Measurements from ENCODE around the gene ERC2.

Gene ERC2

GRCh38 chr3:55742832-55743136 is 725.5 kb downstream of the ERC2 start:
- H3K4me1 ChIP-seq (ENCODE audit: insufficient read depth, low read length), result peaks cover 6% of the 10 kb centered on the region; the same call in 1 of the 2 replicates

GRCh38 chr3:55742022-55742831 is 726.0 kb downstream of the ERC2 start:
- Histone ChIP-seq H3K36me3 (ENCODE audit: insufficient read depth, low read length) (no peaks in the 10 kb centered on the region), H3K4me1 (ENCODE audit: insufficient read depth, low read length) (peaks cover 6% of the 10 kb centered on the region; the same call in 1 of the 2 replicates), H3K9me3 (ENCODE audit: control insufficient read depth, insufficient read depth, low read length) (no peaks in the 10 kb centered on the region), H3K9ac (ENCODE audit: low read depth, low read length) (no peak overlapping the region)

More at GRCh38 chr3:55742832-55743136, 725.5 kb downstream of the ERC2 start:
- Histone ChIP-seq H3K36me3 (ENCODE audit: insufficient read depth, low read length) (no peaks in the 10 kb centered on the region), H3K9me3 (ENCODE audit: control insufficient read depth, insufficient read depth, low read length) (no peaks in the 10 kb centered on the region), H3K9ac (ENCODE audit: low read depth, low read length) (no peak overlapping the region)

- Histone ChIP-seq H3K4me1 (ENCODE audit: insufficient read depth, low read length) (peaks cover 3% of the 10 kb centered on the region; the same call in 1 of the 2 replicates), H3K9ac (ENCODE audit: low read depth, low read length) (no peak overlapping the region)
Measured at GRCh38 chr3:55737186-55737585, 731.1 kb downstream of the ERC2 start.

GRCh38 chr3:55735976-55736375 is 732.3 kb downstream of the ERC2 start:
- Histone ChIP-seq H3K9me3 (ENCODE audit: control insufficient read depth, insufficient read depth, low read length) (no peaks in the 10 kb centered on the region), H3K4me1 (ENCODE audit: insufficient read depth, low read length) (no peaks in the 10 kb centered on the region), H3K36me3 (ENCODE audit: insufficient read depth, low read length) (no peaks in the 10 kb centered on the region; the same call in 1 of the 2 replicates), H3K9ac (ENCODE audit: low read depth, low read length) (no peak overlapping the region)

More at GRCh38 chr3:55737186-55737585, 731.1 kb downstream of the ERC2 start:
- Histone ChIP-seq H3K36me3 (ENCODE audit: insufficient read depth, low read length) (no peaks in the 10 kb centered on the region; the same call in 1 of the 2 replicates), H3K9me3 (ENCODE audit: control insufficient read depth, insufficient read depth, low read length) (no peaks in the 10 kb centered on the region)

GRCh38 chr3:55731741-55732140 is 736.5 kb downstream of the ERC2 start:
- Histone ChIP-seq H3K9ac (ENCODE audit: low read depth, low read length) (no peak overlapping the region), H3K9me3 (ENCODE audit: control insufficient read depth, insufficient read depth, low read length) (no peaks in the 10 kb centered on the region), H3K36me3 (ENCODE audit: insufficient read depth, low read length) (no peaks in the 10 kb centered on the region; the same call in 1 of the 2 replicates), H3K4me1 (ENCODE audit: insufficient read depth, low read length) (no peaks in the 10 kb centered on the region)

- no peak overlapping the region for H3K9ac ChIP-seq (ENCODE audit: low read depth, low read length)
Measured at GRCh38 chr3:55729546-55729945, 738.7 kb downstream of the ERC2 start.

GRCh38 chr3:55728461-55729100 is 739.7 kb downstream of the ERC2 start:
- no peaks in the 10 kb centered on the region for H3K4me1 ChIP-seq (ENCODE audit: insufficient read depth, low read length)
- no peaks in the 10 kb centered on the region; the same call in 1 of the 2 replicates for H3K36me3 ChIP-seq (ENCODE audit: insufficient read depth, low read length)

More at GRCh38 chr3:55729546-55729945, 738.7 kb downstream of the ERC2 start:
- H3K36me3 ChIP-seq (ENCODE audit: insufficient read depth, low read length), result no peaks in the 10 kb centered on the region; the same call in 1 of the 2 replicates
- H3K4me1 ChIP-seq (ENCODE audit: insufficient read depth, low read length), result no peaks in the 10 kb centered on the region
- no peaks in the 10 kb centered on the region for H3K9me3 ChIP-seq (ENCODE audit: control insufficient read depth, insufficient read depth, low read length)

GRCh38 chr3:55726501-55726775 is 741.8 kb downstream of the ERC2 start:
- Histone ChIP-seq H3K36me3 (ENCODE audit: insufficient read depth, low read length) (no peaks in the 10 kb centered on the region), H3K9ac (ENCODE audit: low read depth, low read length) (no peak overlapping the region), H3K9me3 (ENCODE audit: control insufficient read depth, insufficient read depth, low read length) (no peaks in the 10 kb centered on the region), H3K4me1 (ENCODE audit: insufficient read depth, low read length) (no peaks in the 10 kb centered on the region)

More at GRCh38 chr3:55728461-55729100, 739.7 kb downstream of the ERC2 start:
- no peak overlapping the region for H3K9ac ChIP-seq (ENCODE audit: low read depth, low read length)
- H3K9me3 ChIP-seq (ENCODE audit: control insufficient read depth, insufficient read depth, low read length), result no peaks in the 10 kb centered on the region

GRCh38 chr3:55725681-55726500 is 742.4 kb downstream of the ERC2 start:
- H3K4me1 ChIP-seq (ENCODE audit: insufficient read depth, low read length), result no peaks in the 10 kb centered on the region
- H3K9me3 ChIP-seq (ENCODE audit: control insufficient read depth, insufficient read depth, low read length), result no peaks in the 10 kb centered on the region
- H3K36me3 ChIP-seq (ENCODE audit: insufficient read depth, low read length), result no peaks in the 10 kb centered on the region
- H3K9ac ChIP-seq (ENCODE audit: low read depth, low read length), result no peak overlapping the region

- Histone ChIP-seq H3K9me3 (ENCODE audit: control insufficient read depth, insufficient read depth, low read length) (no peaks in the 10 kb centered on the region), H3K9ac (ENCODE audit: low read depth, low read length) (no peak overlapping the region), H3K4me1 (ENCODE audit: insufficient read depth, low read length) (no peaks in the 10 kb centered on the region), H3K36me3 (ENCODE audit: insufficient read depth, low read length) (no peaks in the 10 kb centered on the region)
Measured at GRCh38 chr3:55724821-55725220, 743.4 kb downstream of the ERC2 start.

GRCh38 chr3:55724407-55724784 is 743.9 kb downstream of the ERC2 start:
- no peak overlapping the region for H3K9ac ChIP-seq (ENCODE audit: low read depth, low read length)
- H3K4me1 ChIP-seq (ENCODE audit: insufficient read depth, low read length), result no peaks in the 10 kb centered on the region
- no peaks in the 10 kb centered on the region for H3K9me3 ChIP-seq (ENCODE audit: control insufficient read depth, insufficient read depth, low read length)
- H3K36me3 ChIP-seq (ENCODE audit: insufficient read depth, low read length), result no peaks in the 10 kb centered on the region

GRCh38 chr3:55723653-55724406 is 744.4 kb downstream of the ERC2 start:
- Histone ChIP-seq H3K9me3 (ENCODE audit: control insufficient read depth, insufficient read depth, low read length) (no peaks in the 10 kb centered on the region), H3K4me1 (ENCODE audit: insufficient read depth, low read length) (no peaks in the 10 kb centered on the region), H3K9ac (ENCODE audit: low read depth, low read length) (no peak overlapping the region), H3K36me3 (ENCODE audit: insufficient read depth, low read length) (no peaks in the 10 kb centered on the region)

- Histone ChIP-seq H3K9me3 (ENCODE audit: control insufficient read depth, insufficient read depth, low read length) (no peaks in the 10 kb centered on the region), H3K4me1 (ENCODE audit: insufficient read depth, low read length) (peaks cover 3% of the 10 kb centered on the region; the same call in 1 of the 2 replicates), H3K36me3 (ENCODE audit: insufficient read depth, low read length) (no peaks in the 10 kb centered on the region), H3K9ac (ENCODE audit: low read depth, low read length) (no peak overlapping the region)
Measured at GRCh38 chr3:55721716-55722484, 746.4 kb downstream of the ERC2 start.
